Uterus (tissue), 4 donors: ENCODE measurements around the gene C2orf81. TPM values are rescaled to one million over a fixed set of nuclear protein-coding genes. Genes with fewer than 3 reads are reported as not detected.

ENCODE experiments used
- DNase-seq, 2 donors: peaks; one replicate each; pipeline ENCODE4 v3.0.0-alpha.2; 2019 to 2020
- H3K27ac ChIP-seq, 2 donors: fragments of 200-600 bp; sonication (generic); 1 replicate in 1 of 2; 2 replicates in 1 of 2; pipeline ENCODE4 v1.5.1; 2016 to 2018
- H3K27me3 ChIP-seq, 2 donors: fragments of 200-600 bp; sonication (generic); one replicate each; pipeline ENCODE4 v1.5.1; 2018 to 2019; ENCODE audit warnings: control low read depth in 1 of 2
- H3K36me3 ChIP-seq, 2 donors: fragments of 200-600 bp; sonication (generic); one replicate each; pipeline ENCODE4 v1.5.1; 2019; ENCODE audit warnings: control low read depth in 1 of 2
- H3K4me1 ChIP-seq, 2 donors: fragments of 200-600 bp; sonication (generic); one replicate each; pipeline ENCODE4 v1.5.1; 2018 to 2019; ENCODE audit warnings: control low read depth in 1 of 2
- H3K4me3 ChIP-seq, 2 donors: fragments of 200-600 bp; sonication (generic); 1 replicate in 1 of 2; 2 replicates in 1 of 2; pipeline ENCODE4 v1.5.1; 2018 to 2019; ENCODE audit warnings: mild to moderate bottlenecking in 1 of 2
- H3K9me3 ChIP-seq, 2 donors: fragments of 200-600 bp; sonication (generic); one replicate each; pipeline ENCODE4 v1.5.1; 2019; ENCODE audit warnings: control low read depth in 1 of 2
- POLR2A ChIP-seq, 2 donors: fragments of 450-650 bp; IDR thresholded peaks; one replicate each; pipeline ENCODE4 v1.6.1; 2016; ENCODE audit warnings: antibody characterized with exemption in 2 of 2, mild to moderate bottlenecking in 1 of 2, moderate library complexity in 1 of 2
- intact Hi-C: fragments of 100-400 bp; cut with DNase I; formaldehyde crosslinking; loops from one replicate; pipeline ENCODE4 v1.15.1; 2023; ENCODE audit warnings: low total_unique reads
- total RNA-seq, 4 donors: library from RNA; depleted of rRNA in 3 of 4; stranded (reverse); fragments of >200 nt in 3 of 4; gene quantifications; one replicate each; pipeline versions ENCODE4 v1.1.0 to v1.2.4, GENCODE V29; 2014 to 2023
- TF ChIP-seq, protein P1 (sequence below), 4 experiments: fragments of 200-600 bp in 2 of 4; fragments of 450-650 bp in 2 of 4; sonication (generic) in 2 of 4; IDR thresholded peaks; one replicate each; pipeline ENCODE4 v1.5.1; 2016 to 2019; ENCODE audit warnings: antibody characterized with exemption in 4 of 4, mild to moderate bottlenecking in 2 of 4, moderate library complexity in 1 of 4
- donor health status: DM: yes; HTN: yes; CAD: no.

C2orf81 gene
- total RNA-seq, 4 donors from 2014 or later = 2.1 to 5.7 (median 2.9) TPM; not detected in 1

DNA sequence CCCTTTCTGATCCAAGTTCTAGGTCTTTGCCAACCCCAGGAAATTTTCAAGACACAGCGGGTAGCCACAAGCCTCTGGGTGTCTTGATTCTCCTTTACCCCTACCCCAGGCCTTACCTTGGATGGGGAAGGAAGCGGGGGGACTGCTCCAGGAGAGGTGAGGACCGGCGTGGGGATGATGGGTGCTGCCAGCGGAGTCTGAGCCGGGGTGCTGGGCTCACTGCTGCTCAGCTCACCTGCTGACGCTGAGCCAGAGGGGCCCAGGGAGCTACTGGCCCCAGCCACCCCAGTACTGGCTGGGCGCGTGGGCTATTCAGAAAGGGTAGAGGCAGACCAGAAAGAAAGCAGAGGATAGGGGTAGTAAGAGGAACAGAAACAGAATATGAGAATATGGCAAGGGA is 50.0 kb downstream of the C2orf81 start:
- H3K9me3 ChIP-seq = no peaks in the 10 kb centered on the region
- intact Hi-C loops = no loop called here
- H3K27me3 ChIP-seq = no peaks in the 10 kb centered on the region

DNA sequence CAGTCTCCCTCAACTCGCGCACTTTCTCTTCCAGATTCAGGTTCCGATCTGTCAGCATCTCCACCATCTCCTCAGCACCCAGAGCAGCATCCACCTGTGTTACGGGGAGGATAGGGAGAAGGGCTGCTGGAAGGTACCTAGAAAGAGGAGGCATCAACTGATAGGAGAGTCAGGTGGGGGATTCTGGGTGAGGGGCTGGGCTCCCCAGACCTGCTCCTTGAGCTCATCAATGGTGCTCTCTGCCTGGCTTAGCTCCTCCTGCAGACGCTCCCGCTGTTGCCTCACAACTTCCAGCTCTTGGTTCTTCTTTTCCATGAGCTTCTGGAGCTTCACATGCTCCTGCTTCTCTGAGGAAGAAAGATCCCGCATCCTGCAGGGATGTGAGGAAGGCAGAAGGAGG is 51.4 kb downstream of the C2orf81 start:
- no peaks in the 10 kb centered on the region for H3K36me3 ChIP-seq
- no peak overlapping the region for H3K27ac ChIP-seq
- DNase-seq = no peak
- TF ChIP-seq, protein P1, sequence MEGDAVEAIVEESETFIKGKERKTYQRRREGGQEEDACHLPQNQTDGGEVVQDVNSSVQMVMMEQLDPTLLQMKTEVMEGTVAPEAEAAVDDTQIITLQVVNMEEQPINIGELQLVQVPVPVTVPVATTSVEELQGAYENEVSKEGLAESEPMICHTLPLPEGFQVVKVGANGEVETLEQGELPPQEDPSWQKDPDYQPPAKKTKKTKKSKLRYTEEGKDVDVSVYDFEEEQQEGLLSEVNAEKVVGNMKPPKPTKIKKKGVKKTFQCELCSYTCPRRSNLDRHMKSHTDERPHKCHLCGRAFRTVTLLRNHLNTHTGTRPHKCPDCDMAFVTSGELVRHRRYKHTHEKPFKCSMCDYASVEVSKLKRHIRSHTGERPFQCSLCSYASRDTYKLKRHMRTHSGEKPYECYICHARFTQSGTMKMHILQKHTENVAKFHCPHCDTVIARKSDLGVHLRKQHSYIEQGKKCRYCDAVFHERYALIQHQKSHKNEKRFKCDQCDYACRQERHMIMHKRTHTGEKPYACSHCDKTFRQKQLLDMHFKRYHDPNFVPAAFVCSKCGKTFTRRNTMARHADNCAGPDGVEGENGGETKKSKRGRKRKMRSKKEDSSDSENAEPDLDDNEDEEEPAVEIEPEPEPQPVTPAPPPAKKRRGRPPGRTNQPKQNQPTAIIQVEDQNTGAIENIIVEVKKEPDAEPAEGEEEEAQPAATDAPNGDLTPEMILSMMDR (IDR thresholded peaks at IDR 0.05) = no peak
- no peak for TF ChIP-seq POLR2A (IDR thresholded peaks at IDR 0.05)
- intact Hi-C loops = no loop called here
- H3K4me1 ChIP-seq = peaks cover 0 to 5% of the 10 kb centered on the region in 2 donors
- no peaks in the 10 kb centered on the region for H3K9me3 ChIP-seq
- H3K27me3 ChIP-seq = no peaks in the 10 kb centered on the region
- H3K4me3 ChIP-seq = no peak overlapping the region

More for the DNA sequence above, 50.0 kb downstream of the C2orf81 start:
- peaks cover 0 to 5% of the 10 kb centered on the region in 2 donors for H3K4me1 ChIP-seq
- H3K36me3 ChIP-seq = no peaks in the 10 kb centered on the region
- H3K27ac ChIP-seq = no peak overlapping the region
- H3K4me3 ChIP-seq = no peak overlapping the region
- TF ChIP-seq, protein P1 (IDR thresholded peaks at IDR 0.05) = no peak
- no peak for TF ChIP-seq POLR2A (IDR thresholded peaks at IDR 0.05)
- no peak for DNase-seq

DNA sequence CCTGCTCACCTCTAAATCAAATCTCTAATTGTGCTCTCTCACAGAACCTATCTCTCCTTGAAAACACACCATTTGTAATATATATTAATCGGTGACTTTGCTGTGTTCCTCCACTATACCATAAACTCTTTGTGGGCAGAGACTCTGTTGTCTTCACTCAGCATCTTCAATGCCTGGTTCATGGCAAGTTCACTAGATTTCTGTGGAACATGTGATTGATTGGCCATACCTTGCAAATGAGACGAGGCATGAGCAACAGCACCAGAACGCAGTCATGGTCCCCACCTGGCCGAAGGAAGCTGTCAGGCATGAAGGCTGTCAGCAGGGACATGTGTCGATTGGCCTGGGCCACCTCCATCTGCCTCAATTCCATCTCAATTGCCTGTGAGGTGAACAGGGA is 52.9 kb downstream of the C2orf81 start:
- TF ChIP-seq, protein P1 (IDR thresholded peaks at IDR 0.05) = no peak
- no peak for TF ChIP-seq POLR2A (IDR thresholded peaks at IDR 0.05)
- no peak overlapping the region for H3K27ac ChIP-seq
- H3K36me3 ChIP-seq = no peaks in the 10 kb centered on the region

DNA sequence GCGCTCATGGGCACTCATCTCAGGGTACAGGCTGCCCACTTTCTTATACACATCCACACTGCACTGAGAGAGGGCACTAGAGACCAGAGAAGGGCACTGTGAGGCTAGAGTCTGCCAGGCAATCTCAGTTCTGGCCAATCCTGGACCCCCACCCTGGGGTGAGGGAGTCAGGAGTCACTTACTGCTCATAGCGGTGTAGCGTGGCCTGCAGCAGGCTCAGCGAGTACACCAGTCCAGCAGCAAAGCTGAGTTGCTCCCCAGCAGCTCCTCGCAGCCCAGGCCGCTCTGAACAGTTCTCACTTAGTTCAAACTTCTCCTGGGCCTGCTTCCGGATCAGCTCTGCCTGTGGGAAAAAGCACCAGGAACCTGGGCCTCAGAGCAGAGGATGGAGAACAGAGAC is 53.6 kb downstream of the C2orf81 start:
- H3K27me3 ChIP-seq = no peaks in the 10 kb centered on the region
- H3K9me3 ChIP-seq = no peaks in the 10 kb centered on the region
- no peak overlapping the region for H3K27ac ChIP-seq
- intact Hi-C loops = no loop called here
- DNase-seq = no peak
- no peak overlapping the region for H3K4me3 ChIP-seq
- no peaks in the 10 kb centered on the region for H3K4me1 ChIP-seq
- no peak for TF ChIP-seq POLR2A (IDR thresholded peaks at IDR 0.05)
- TF ChIP-seq, protein P1 (IDR thresholded peaks at IDR 0.05) = no peak
- H3K36me3 ChIP-seq = no peaks in the 10 kb centered on the region

More for the DNA sequence above, 52.9 kb downstream of the C2orf81 start:
- no peak for DNase-seq
- no peaks in the 10 kb centered on the region for H3K27me3 ChIP-seq
- H3K4me3 ChIP-seq = no peak overlapping the region
- intact Hi-C loops = no loop called here
- no peaks in the 10 kb centered on the region for H3K4me1 ChIP-seq
- H3K9me3 ChIP-seq = no peaks in the 10 kb centered on the region

DNA sequence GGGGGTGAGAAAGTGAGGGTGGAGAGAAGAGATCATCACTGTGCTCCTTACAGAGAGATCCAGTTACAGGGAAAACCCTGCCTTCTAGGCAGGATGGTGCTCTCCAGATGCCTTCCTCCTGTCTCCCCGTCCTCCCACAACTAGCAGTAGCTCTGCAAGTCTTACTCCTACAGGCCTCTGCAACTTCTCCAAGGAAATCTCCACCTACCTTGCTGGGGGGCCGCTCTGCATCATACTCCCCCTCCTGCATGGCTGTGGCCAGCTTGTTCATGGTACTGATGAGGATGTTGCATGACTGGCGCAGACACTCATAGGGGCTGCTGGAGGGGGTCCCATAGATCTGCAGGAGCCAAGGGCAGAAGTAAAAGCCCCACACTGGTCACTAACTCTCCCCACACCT is 55.4 kb downstream of the C2orf81 start:
- intact Hi-C loops = no loop called here
- no peak for DNase-seq
- TF ChIP-seq, protein P1 (IDR thresholded peaks at IDR 0.05) = no peak
- no peak for TF ChIP-seq POLR2A (IDR thresholded peaks at IDR 0.05)
- no peaks in the 10 kb centered on the region for H3K27me3 ChIP-seq
- no peaks in the 10 kb centered on the region for H3K4me1 ChIP-seq
- H3K27ac ChIP-seq = no peak overlapping the region
- no peak overlapping the region for H3K4me3 ChIP-seq
- no peaks in the 10 kb centered on the region for H3K36me3 ChIP-seq
- no peaks in the 10 kb centered on the region for H3K9me3 ChIP-seq
